Activated naive CD4-positive, alpha-beta T cell treated with anti-CD3 and anti-CD28 coated beads for 36 hours (primary cell): ENCODE results near the gene SREBF2. TPM values are rescaled to one million over a fixed set of nuclear protein-coding genes. Genes with fewer than 3 reads are reported as not detected.

Source experiments
- CTCF ChIA-PET: fragments of 350-600 bp; sonication (Branson Sonifier 250); formaldehyde crosslinking; loops from one replicate; lab custom pipeline; 2021; ENCODE audit warnings: antibody characterized with exemption; lab: Charles Lee
- DNase-seq: peaks from one replicate; pipeline ENCODE4 v3.0.0-alpha.2; 2020
- H3K27ac Mint-ChIP-seq: one replicate; pipeline ENCODE4 v1.8.0; 2021; ENCODE audit warnings: mild to moderate bottlenecking, mixed read lengths
- H3K27me3 Mint-ChIP-seq: one replicate; pipeline ENCODE4 v1.8.0; 2021; ENCODE audit warnings: low read depth, mixed read lengths
- H3K36me3 Mint-ChIP-seq: one replicate; pipeline ENCODE4 v1.8.0; 2021; ENCODE audit warnings: low read depth, mixed read lengths
- H3K4me1 Mint-ChIP-seq: one replicate; pipeline ENCODE4 v1.8.0; 2021; ENCODE audit warnings: low read depth, mixed read lengths
- H3K4me3 Mint-ChIP-seq: one replicate; pipeline ENCODE4 v1.8.0; 2021; ENCODE audit warnings: mild to moderate bottlenecking, moderate library complexity, mixed read lengths
- H3K9me3 Mint-ChIP-seq: one replicate; pipeline ENCODE4 v1.8.0; 2021; ENCODE audit warnings: mixed read lengths
- intact Hi-C: fragments of 100-400 bp; cut with micrococcal nuclease; formaldehyde crosslinking; loops from one replicate; pipeline ENCODE4 v1.15.1; 2023
- total RNA-seq, 2 experiments: library from RNA; stranded (reverse); gene quantifications; one replicate each; pipeline ENCODE4 v1.2.3, GENCODE V29; 2021

Gene SREBF2
- total RNA-seq, 2 experiments from 2014 or later, result 143 to 147 TPM

DNA sequence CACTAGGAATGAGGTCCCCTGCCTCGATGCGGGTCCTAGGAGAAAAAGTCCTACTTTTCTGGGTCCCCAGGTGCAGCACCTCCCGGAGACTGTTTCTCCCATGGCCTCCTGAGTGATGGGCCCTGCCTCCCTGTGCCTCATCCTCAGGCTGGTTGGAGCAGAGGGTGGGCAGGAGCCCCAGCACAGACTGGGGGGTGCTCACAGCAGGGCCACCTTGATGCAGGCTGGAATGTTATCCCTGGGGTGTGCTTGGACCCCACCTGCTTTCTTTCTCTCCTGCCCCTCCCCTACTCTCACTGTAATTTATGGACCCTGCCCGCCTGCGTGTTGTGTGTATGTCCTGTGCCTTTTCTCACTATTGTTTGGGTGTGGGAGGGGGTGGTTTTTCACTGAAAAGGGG, 73.9 kb downstream of the SREBF2 start:
- Mint-ChIP-seq H3K4me3 (no peak overlapping the region), H3K4me1 (peaks cover 16% of the 10 kb centered on the region), H3K27me3 (peaks cover 12% of the 10 kb centered on the region), H3K27ac (no peak overlapping the region), H3K36me3 (peaks cover 17% of the 10 kb centered on the region), H3K9me3 (no peaks in the 10 kb centered on the region)
- intact Hi-C loops, result no loop called here
- no peak for DNase-seq
- CTCF ChIA-PET, result interaction anchor here (0.6 kb wide), 1 partner anchor 51 kb away, joined by 3 read pairs; no protein-coding TSS in a partner anchor

DNA sequence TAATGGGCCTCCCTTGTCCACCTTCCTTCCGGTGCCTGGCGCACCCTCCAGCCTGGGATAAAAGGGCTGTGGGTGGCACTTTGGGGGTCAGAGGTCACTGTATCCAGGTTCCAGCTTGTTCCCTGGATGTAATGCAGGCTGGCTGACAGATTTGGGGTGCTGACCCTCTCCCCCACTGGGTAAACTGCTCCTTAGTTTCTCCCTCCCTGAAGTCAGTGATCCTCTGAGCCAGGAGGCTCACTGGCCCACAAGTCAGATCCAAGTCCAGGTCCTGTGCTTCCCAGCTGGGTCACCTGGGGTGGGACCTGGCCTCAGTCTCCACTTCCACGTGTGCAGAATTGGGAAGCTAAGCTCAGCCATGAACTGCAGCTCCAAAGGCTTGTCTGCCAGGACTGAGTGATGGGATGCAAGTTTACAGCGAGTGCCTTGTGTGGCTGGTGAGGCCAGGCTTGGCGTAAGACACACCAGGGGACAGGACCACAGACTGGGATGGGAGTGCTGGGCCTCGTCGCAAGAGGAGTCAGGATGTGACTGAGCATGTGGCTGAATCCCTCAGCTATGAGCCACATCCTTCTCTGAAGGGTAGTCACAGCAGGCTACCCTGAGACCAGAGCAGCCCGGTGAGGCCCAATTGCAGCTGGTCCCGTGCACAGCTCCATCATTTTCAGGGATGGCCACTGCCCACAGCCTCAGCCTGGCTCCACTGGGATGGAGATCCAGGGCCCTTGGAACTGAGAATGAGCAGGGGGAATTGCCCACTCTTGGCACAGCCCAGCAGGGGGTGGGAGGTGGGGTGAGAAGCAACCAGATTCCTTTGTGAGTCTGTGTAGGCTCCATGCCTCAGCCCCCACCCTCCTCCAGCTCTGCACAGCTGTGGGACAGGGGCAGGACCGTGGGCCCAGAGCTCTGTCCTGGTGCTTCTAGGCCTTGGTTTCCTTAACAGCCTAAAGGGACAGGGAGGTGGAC, 74.8 kb downstream of the SREBF2 start:
- no peak overlapping the region for H3K27ac Mint-ChIP-seq
- CTCF ChIA-PET, result interaction anchor here (0.6 to 1.1 kb wide), 2 partner anchors 51 to 86 kb away, joined by 3 read pairs; no protein-coding TSS in a partner anchor
- no peaks in the 10 kb centered on the region for H3K9me3 Mint-ChIP-seq
- intact Hi-C loops, result no loop called here
- peaks cover 21% of the 10 kb centered on the region for H3K27me3 Mint-ChIP-seq
- no peak overlapping the region for H3K4me3 Mint-ChIP-seq
- DNase-seq, result no peak
- peaks cover 16% of the 10 kb centered on the region for H3K4me1 Mint-ChIP-seq
- H3K36me3 Mint-ChIP-seq, result peaks cover 13% of the 10 kb centered on the region

DNA sequence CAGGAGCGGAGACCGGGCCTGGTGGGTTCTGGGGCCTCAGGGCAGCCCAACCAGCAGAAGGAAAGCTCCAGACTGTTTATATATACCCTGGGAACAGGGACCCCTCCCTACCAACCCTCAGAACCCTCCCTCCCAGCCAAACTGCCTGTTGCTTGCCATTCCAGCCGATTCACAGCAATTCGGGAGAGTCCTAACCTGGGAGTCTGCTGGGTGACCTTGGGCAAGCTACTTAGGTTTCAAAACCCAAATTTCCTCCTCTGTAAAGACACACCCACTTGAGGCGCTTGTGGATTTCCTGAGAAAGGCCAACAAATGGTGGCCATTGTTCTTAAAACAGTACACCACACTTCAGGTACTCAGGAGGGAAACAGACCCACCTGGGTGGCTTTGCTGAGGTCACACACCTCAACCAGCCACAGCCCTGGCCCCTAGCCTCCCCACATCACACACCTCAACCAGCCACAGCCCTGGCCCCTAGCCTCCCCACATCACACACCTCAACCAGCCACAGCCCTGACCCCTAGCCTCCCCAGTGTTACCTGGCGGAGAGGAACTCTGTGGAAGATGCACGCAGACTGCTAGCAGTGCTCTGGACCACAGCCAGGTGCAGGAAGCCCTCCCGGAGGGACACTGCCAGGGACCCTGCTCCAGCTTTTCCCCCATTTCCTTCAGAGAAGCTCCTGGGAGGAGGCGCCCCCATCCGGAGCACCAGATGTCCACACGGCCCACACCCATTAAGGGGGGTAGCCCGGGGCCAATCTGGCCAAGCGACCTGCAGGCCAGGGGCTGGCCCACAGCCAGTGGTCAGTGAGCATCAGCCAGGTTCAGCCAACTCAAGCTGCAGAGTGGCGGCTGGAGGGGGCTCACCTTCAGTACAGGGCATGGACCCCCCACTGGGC, 75.8 kb downstream of the SREBF2 start:
- intact Hi-C loops, result no loop called here
- Mint-ChIP-seq H3K4me1 (peaks cover 21% of the 10 kb centered on the region), H3K4me3 (no peak overlapping the region), H3K27ac (no peak overlapping the region), H3K36me3 (peaks cover 10% of the 10 kb centered on the region), H3K9me3 (no peaks in the 10 kb centered on the region), H3K27me3 (peaks cover 29% of the 10 kb centered on the region)
- CTCF ChIA-PET, result interaction anchor here (1.1 kb wide), 1 partner anchor 87 kb away, joined by 3 read pairs; no protein-coding TSS in a partner anchor
- DNase-seq, result no peak

DNA sequence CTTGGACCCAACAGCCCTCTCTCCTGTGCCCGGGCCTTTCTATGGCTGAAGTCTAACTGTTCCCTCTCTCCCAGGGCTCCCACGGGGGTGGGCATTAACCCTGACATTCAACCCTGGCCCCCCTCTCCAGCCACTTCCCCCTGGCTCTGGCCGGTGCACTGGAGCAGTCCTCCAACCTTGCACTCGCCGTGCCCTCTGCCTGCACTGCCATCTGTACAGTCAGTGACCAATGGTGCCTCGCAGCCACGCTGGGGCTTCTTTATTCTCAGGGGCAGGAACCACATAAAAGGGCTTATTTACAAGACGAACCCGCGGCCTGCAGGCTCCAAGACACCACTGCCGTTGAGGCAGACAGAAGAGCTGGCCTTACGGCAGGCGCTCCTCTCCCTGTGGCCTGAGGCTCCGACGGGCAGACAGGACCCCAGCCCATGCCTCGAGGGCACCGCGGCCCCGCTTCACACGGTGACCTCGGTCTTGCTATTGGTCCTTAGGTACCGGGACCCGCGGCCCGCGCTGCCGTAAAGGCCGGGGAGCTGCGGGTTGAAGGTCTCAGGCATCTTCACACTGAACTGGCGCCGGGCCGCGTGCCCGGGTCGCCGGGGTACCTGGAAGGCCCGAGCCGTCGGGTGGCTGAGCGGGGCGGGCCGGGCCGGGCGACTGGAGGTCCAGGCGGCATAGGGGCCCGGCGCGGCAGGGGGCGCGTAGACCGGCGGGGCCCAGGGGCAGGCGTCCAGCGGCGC, 76.6 kb downstream of the SREBF2 start:
- Mint-ChIP-seq H3K9me3 (no peaks in the 10 kb centered on the region), H3K27me3 (peaks cover 29% of the 10 kb centered on the region), H3K36me3 (peaks cover 6% of the 10 kb centered on the region), H3K4me1 (peaks cover 21% of the 10 kb centered on the region), H3K27ac (no peak overlapping the region), H3K4me3 (no peak overlapping the region)
- intact Hi-C loops, result no loop called here
- CTCF ChIA-PET, result no interaction called here
- DNase-seq, result no peak

DNA sequence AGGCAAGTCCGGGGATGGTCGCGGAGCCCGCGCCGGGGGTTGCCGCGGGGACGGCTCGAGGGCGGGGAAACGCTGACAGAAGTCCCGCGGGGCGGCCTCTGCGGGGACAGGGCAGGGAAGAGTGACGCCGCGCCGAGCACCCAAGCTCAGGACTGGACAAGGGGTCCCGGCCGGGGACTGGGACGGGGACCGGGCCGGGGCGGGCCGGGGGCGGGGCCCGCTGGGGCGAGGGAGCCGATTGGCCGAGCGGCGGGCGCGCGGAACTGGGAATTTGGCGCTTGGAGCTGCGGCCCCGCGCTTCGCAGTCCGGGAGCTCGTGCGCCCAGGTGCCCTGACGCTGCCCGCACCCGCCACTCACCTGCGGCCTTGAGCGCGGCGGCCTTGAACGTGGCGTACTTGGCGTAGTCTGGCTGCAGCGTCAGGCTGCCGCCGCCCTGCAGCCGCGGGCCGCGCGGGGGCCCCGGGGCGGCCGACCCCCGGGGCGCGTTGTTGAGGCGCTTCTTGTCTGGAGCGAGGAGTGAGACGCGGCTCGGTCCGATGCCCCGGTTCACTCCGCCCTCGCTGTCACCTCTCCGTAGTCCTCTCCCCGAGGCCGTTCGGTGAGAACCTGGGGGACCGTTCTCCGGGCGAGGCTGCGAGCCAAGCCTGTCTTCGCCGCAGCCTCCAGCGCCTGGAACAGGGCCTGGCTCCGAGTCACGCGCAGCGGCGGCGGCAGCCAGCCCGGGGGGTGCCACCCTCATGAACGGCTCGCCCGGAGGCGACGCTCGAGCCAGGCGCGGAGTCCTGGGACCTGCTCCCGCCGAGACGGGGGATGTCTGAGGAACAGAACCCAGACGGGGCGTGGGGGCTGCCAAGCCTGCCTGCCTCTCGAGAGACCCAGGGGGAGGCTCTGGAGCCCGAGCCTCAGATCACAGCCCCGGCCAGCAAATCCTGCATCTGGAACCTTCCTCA, 77.4 kb downstream of the SREBF2 start:
- Mint-ChIP-seq H3K9me3 (no peaks in the 10 kb centered on the region), H3K4me3 (no peak overlapping the region), H3K27ac (no peak overlapping the region), H3K27me3 (peaks cover 32% of the 10 kb centered on the region), H3K4me1 (peaks cover 21% of the 10 kb centered on the region), H3K36me3 (peaks cover 6% of the 10 kb centered on the region)
- DNase-seq, result no peak
- intact Hi-C loops, result no loop called here
- CTCF ChIA-PET, result interaction anchor here (1.6 kb wide), 1 partner anchor 15 kb away, joined by 6 read pairs; no protein-coding TSS in a partner anchor

DNA sequence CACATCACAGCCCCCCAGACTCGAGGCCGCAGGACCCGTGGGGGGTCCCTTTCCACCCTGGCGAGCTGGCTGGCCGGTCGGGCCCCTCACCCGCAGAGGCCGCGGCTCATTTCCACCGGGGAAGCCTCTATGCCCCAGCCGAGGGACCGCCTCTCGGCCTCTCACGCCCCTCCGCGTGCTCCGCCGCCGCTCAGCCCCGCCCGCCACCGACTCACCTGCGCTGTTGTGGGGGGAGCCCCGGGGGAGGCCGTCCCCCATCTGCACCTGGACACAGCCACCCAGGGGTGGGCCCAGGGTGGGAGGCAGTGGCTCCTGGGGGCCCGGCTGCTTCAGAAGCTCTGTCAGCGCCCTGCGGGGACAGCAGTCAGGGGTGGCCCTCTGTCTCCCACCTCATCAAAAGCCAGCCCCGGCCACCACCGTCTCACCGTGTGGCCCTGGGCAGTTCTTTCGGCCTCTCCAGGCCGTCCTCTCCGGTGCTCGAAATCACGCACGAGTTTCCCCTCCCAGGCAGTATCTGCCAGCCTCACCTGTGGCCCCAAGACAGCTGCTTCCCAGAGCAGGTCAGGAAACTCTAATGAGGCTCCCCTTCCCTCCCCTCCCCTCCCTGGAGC, 78.2 kb downstream of the SREBF2 start:
- Mint-ChIP-seq H3K36me3 (peaks cover 3% of the 10 kb centered on the region), H3K9me3 (no peaks in the 10 kb centered on the region), H3K27ac (no peak overlapping the region), H3K4me1 (peaks cover 24% of the 10 kb centered on the region), H3K27me3 (peaks cover 40% of the 10 kb centered on the region), H3K4me3 (peak overlapping the region; percentile 29)
- intact Hi-C loops, result no loop called here
- CTCF ChIA-PET, result interaction anchor here (1.6 kb wide), 1 partner anchor 15 kb away, joined by 6 read pairs; no protein-coding TSS in a partner anchor
- DNase-seq, result no peak

DNA sequence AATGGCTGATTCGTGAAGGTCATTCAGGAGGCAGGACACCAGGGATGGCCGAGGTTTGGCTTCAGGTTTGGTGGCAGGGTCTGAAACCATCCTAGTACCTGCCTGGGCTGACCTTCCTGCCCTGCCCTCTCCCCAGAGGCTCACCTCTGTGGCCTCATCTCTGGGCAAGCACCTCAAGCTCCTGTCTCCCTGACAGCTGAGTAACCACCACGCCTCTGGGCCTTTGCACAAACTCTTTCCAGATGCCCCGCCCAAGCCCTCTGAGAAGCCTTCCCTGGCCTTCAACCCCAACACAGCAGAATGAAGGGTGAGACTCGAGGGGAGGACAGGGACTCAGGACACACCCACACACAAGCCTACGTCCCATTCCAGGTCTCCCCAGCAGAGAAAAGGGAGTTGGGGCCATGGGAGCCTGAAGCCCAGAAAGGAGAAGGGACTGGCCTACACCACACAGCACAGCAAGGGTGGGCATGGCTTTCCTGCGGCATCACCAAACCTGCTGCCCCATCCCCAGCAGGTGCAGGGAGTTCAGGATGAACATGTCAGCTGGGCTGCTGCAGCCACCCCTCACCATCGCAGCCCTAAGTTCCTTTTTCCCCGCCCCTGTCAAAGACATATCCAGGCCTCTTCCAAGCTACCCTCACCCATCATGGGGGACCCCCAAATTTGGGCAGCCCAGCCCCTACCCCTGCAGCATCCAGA, 79.6 kb downstream of the SREBF2 start:
- intact Hi-C loops, result no loop called here
- H3K9me3 Mint-ChIP-seq, result no peaks in the 10 kb centered on the region
- CTCF ChIA-PET, result interaction anchor here (1.6 kb wide), 1 partner anchor 13 kb away, joined by 6 read pairs; no protein-coding TSS in a partner anchor
- no peak overlapping the region for H3K4me3 Mint-ChIP-seq
- no peak overlapping the region for H3K27ac Mint-ChIP-seq
- H3K36me3 Mint-ChIP-seq, result peaks cover 2% of the 10 kb centered on the region
- H3K4me1 Mint-ChIP-seq, result peaks cover 24% of the 10 kb centered on the region
- H3K27me3 Mint-ChIP-seq, result peaks cover 49% of the 10 kb centered on the region
- no peak for DNase-seq

DNA sequence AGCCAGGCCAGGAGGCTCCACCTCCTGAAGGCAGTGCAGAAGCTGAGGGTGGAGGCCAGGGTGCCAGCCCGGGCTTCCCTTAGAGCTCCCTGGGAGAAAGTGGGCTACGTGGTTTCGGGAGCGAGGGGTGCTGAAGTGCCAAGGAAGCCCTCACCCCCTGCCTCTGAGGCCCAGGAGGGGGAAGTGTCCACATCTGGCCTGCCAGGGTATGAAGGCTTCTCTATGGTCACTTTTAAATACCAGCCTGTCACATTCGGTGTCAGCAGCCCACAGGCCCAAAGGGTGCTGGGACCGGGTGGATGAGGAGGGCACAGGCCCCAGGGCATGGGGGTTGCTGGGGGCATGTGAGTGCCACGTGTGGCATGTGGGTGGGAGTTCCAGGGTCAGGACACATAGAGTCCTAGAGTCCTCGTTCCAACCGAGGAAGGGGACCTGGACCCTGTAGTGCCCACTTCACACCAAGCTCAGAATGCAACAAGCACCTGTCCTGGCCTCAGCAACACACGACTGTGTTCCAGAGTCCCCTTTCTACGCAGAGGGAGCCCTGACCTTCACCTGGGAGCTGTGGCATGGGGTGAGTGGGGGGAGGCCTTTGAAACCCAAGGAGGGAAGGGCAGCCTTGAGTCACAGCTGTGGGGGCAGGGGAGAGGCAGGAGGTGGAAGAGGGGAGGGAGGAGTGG, 80.3 kb downstream of the SREBF2 start:
- CTCF ChIA-PET, result interaction anchor here (0.6 kb wide), 1 partner anchor 561 kb away, joined by 3 read pairs; no protein-coding TSS in a partner anchor
- no peak overlapping the region for H3K27ac Mint-ChIP-seq
- peak overlapping the region; percentile 45 for H3K4me3 Mint-ChIP-seq
- H3K36me3 Mint-ChIP-seq, result no peaks in the 10 kb centered on the region
- peaks cover 49% of the 10 kb centered on the region for H3K27me3 Mint-ChIP-seq
- no peaks in the 10 kb centered on the region for H3K9me3 Mint-ChIP-seq
- H3K4me1 Mint-ChIP-seq, result peaks cover 27% of the 10 kb centered on the region
- intact Hi-C loops, result no loop called here
- no peak for DNase-seq

DNA sequence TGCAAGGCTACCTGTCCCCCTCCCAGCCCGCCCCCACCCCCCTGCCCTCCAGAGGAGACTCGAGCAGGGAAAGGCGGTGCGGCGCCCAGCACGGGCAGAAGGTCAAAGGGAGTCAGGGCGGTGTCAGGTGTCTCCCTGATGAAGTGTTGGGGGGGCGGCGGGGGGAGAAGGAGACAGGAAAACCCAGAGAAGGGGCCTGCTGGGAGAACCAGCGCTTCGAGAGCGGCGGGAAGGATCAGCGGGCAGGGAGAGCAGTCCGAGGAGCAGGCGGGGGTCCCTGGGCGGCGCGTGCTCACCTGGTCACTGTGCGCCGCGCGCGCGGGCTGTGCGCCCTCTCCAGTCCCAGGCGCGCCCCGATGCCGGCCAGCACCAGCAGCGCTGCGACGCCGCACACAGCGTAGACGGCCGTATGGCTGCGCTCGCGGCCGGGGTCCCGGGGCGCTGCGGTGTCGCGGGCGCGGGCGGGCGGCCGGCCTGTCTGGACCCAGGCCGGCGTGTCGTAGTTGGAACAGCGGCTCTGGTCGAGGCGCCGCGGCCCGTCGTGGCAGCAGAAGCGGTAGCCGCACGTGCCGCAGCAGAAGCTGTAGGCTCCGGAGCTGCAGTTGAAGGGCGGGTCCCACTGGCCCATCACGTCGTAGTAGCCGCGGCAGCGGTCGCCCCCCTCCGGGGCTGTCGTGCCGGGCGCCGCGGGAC, 81.1 kb downstream of the SREBF2 start:
- Mint-ChIP-seq H3K36me3 (no peaks in the 10 kb centered on the region), H3K9me3 (no peaks in the 10 kb centered on the region), H3K4me1 (peaks cover 24% of the 10 kb centered on the region), H3K27ac (no peak overlapping the region), H3K27me3 (peaks cover 51% of the 10 kb centered on the region), H3K4me3 (peak overlapping the region; percentile 29)
- no peak for DNase-seq
- CTCF ChIA-PET, result interaction anchor here (0.6 kb wide), 1 partner anchor 560 kb away, joined by 3 read pairs; no protein-coding TSS in a partner anchor
- intact Hi-C loops, result no loop called here
